ENCODE results near the gene AQP2.

Gene AQP2

GRCh38 chr12:49950273-49951251 lies at the start of gene AQP2:
Gene AQP2, plus strand, starts transcription at chr12:49950737. Its CDS starts 94 bp downstream, at chr12:49950831.
- peak; percentile 39 for DNase-seq (ENCODE audit: low read depth)

GRCh38 chr12:49901026-49901425 lies 49.5 kb upstream of the AQP2 start:
- H3K4me3 ChIP-seq (replicated peaks; ENCODE audit: low read depth, low read length): no peak overlapping the region
- DNase-seq (ENCODE audit: low read depth): no peak
- TF ChIP-seq CTCF (IDR thresholded peaks at IDR 0.05; ENCODE audit: low read length, missing control alignments): no peak

More at GRCh38 chr12:49950273-49951251, at the start of gene AQP2:
- no peak within 1 kb of the TSS for H3K4me3 ChIP-seq (replicated peaks; ENCODE audit: low read depth, low read length)
- no peak for TF ChIP-seq CTCF (IDR thresholded peaks at IDR 0.05; ENCODE audit: low read length, missing control alignments)

- no peak for TF ChIP-seq CTCF (IDR thresholded peaks at IDR 0.05; ENCODE audit: low read length, missing control alignments)
- H3K4me3 ChIP-seq (replicated peaks; ENCODE audit: low read depth, low read length): no peak overlapping the region
- DNase-seq (ENCODE audit: low read depth): no peak
These were observed 48.6 kb upstream of the AQP2 start for GRCh38 chr12:49901986-49902385.

- H3K4me3 ChIP-seq (replicated peaks; ENCODE audit: low read depth, low read length): no peak overlapping the region
- no peak for DNase-seq (ENCODE audit: low read depth)
These were observed 47.9 kb upstream of the AQP2 start for GRCh38 chr12:49902399-49903350.

GRCh38 chr12:49903351-49903699 lies 47.2 kb upstream of the AQP2 start:
- no peak for DNase-seq (ENCODE audit: low read depth)
- peak overlapping the region; percentile 30 for H3K4me3 ChIP-seq (replicated peaks; ENCODE audit: low read depth, low read length)
- TF ChIP-seq CTCF (IDR thresholded peaks at IDR 0.05; ENCODE audit: low read length, missing control alignments): no peak

More at GRCh38 chr12:49902399-49903350, 47.9 kb upstream of the AQP2 start:
- no peak for TF ChIP-seq CTCF (IDR thresholded peaks at IDR 0.05; ENCODE audit: low read length, missing control alignments)

- TF ChIP-seq CTCF (IDR thresholded peaks at IDR 0.05; ENCODE audit: low read length, missing control alignments): no peak
- peak; percentile 85 for DNase-seq (ENCODE audit: low read depth)
- peak within 1 kb of the TSS; percentile 39 for H3K4me3 ChIP-seq (replicated peaks; ENCODE audit: low read depth, low read length)
These were observed 46.7 kb upstream of the AQP2 start, which contains the start of gene FAIM2 for GRCh38 chr12:49903700-49904423. Gene FAIM2, minus strand, starts transcription at chr12:49903900. Its CDS starts 108 bp downstream, at chr12:49903792.

All from fibroblast of pulmonary artery (primary cell).